Lung (tissue), 12 donors: ENCODE data around the gene FUS. TPM values are rescaled to one million over a fixed set of nuclear protein-coding genes. Genes with fewer than 3 reads are reported as not detected.

Source experiments
- ATAC-seq: fragments of 200-7000 bp; cut with Tn5 transposase; one replicate; pipeline ENCODE4 v1.9.1; 2020; ENCODE audit warnings: moderate number of reproducible peaks; ENCODE audit not compliant: insufficient read depth, low FRiP score
- DNase-seq, 3 donors: peaks; one replicate each; pipeline ENCODE4 v3.0.0-alpha.2; 2013 to 2017
- H3K27ac ChIP-seq, 2 donors: one replicate each; pipeline ENCODE4 v1.5.1; 2013; ENCODE audit warnings: mild to moderate bottlenecking in 2 of 2, moderate library complexity in 2 of 2, control low read depth in 1 of 2, inconsistent platforms in 1 of 2, low read depth in 1 of 2, low read length in 1 of 2
- H3K27me3 ChIP-seq, 3 donors: one replicate each; pipeline ENCODE4 v1.5.1; 2013; ENCODE audit warnings: low read length in 2 of 3; ENCODE audit not compliant: control insufficient read depth in 3 of 3, insufficient read depth in 3 of 3
- H3K36me3 ChIP-seq, 4 donors: one replicate each; pipeline ENCODE4 v1.5.1; 2013; ENCODE audit warnings: low read length in 4 of 4, mild to moderate bottlenecking in 1 of 4, moderate library complexity in 1 of 4; ENCODE audit not compliant: control insufficient read depth in 4 of 4, insufficient read depth in 4 of 4
- H3K4me1 ChIP-seq, 5 donors: one replicate each; pipeline ENCODE4 v1.5.1; 2013; ENCODE audit warnings: low read length in 5 of 5, mild to moderate bottlenecking in 2 of 5, moderate library complexity in 1 of 5; ENCODE audit not compliant: control insufficient read depth in 5 of 5, insufficient read depth in 5 of 5
- H3K4me3 ChIP-seq: one replicate; pipeline ENCODE4 v1.5.1; 2013; ENCODE audit warnings: mild to moderate bottlenecking, control low read depth, moderate library complexity
- H3K9ac ChIP-seq, 2 donors: one replicate each; pipeline ENCODE4 v1.5.1; 2013; ENCODE audit warnings: low read length in 2 of 2, control low read depth in 1 of 2; ENCODE audit not compliant: insufficient read depth in 1 of 2
- H3K9me3 ChIP-seq, 4 donors: one replicate each; pipeline ENCODE4 v1.5.1; 2013; ENCODE audit warnings: low read length in 3 of 4, mild to moderate bottlenecking in 1 of 4, moderate library complexity in 1 of 4; ENCODE audit not compliant: control insufficient read depth in 4 of 4, insufficient read depth in 3 of 4
- WGBS, 2 donors: extraction: QIAGEN DNeasy Blood & Tissue Kit; methylation state at CpG; one replicate each; pipeline ENCODE4 v1.1.7; 2013; 5-methylcytosine and 5-hydroxymethylcytosine counted together
- polyA plus RNA-seq, 2 donors: library from polyadenylated mRNA; stranded (reverse); fragments of 200-250 nt; gene quantifications; one replicate each; pipeline ENCODE4 v1.2.1, GENCODE V29; 2013
- total RNA-seq, 2 donors: library from RNA; depleted of rRNA in 1 of 2; stranded (reverse); fragments of >200 nt in 1 of 2; gene quantifications; one replicate each; pipeline ENCODE4 v1.2.1, GENCODE V29; 2014 to 2021
- TF ChIP-seq, protein P1 (sequence below): IDR thresholded peaks from 2 replicates; pipeline ENCODE4 v1.5.1; 2012; ENCODE audit warnings: mild to moderate bottlenecking; ENCODE audit errors: control extremely low read depth, extremely low read depth
- donor health status: control.
- donor health status: control.
- donor health status: Bipolar disorder and iron deficiency.
- donor health status: healthy.
- donor health status: DM: yes; HTN: yes; CAD: no.

The FUS gene
- total and polyA plus RNA-seq, 4 donors = 110 to 272 (median 242) TPM

DNA sequence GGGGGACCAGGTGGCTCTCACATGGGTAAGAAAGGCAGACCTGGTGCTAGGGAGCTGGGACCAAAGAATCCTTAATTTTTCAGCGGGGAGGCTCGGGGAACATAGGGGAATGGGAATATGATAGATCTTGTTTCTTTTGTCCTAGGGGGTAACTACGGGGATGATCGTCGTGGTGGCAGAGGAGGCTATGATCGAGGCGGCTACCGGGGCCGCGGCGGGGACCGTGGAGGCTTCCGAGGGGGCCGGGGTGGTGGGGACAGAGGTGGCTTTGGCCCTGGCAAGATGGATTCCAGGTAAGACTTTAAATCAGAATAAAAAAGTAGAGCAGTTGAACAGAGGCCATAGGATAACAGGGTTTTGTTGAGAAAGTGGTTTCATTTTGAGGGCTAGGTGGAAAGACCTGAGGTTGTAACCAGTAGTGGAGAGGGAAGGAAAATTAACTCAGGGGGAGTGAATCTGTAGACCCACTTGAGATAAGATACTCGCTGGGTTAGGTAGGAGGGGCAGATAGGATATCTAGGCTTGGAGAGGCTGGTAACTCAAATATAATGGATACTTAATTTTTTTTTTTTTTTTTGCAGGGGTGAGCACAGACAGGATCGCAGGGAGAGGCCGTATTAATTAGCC lies 11.0 kb downstream of the FUS start:
- H3K4me1 ChIP-seq = no peaks in the 10 kb centered on the region
- DNase-seq (no peak), ATAC-seq (no peak)
- peaks cover 74 to 81% (median 79%) of the 10 kb centered on the region in 4 donors for H3K36me3 ChIP-seq
- H3K9me3 ChIP-seq = no peaks in the 10 kb centered on the region
- 96% methylated on average over 17 of the region's 17 CpGs for WGBS, 2 donors
- H3K27ac ChIP-seq = no peak overlapping the region
- TF ChIP-seq, protein P1, sequence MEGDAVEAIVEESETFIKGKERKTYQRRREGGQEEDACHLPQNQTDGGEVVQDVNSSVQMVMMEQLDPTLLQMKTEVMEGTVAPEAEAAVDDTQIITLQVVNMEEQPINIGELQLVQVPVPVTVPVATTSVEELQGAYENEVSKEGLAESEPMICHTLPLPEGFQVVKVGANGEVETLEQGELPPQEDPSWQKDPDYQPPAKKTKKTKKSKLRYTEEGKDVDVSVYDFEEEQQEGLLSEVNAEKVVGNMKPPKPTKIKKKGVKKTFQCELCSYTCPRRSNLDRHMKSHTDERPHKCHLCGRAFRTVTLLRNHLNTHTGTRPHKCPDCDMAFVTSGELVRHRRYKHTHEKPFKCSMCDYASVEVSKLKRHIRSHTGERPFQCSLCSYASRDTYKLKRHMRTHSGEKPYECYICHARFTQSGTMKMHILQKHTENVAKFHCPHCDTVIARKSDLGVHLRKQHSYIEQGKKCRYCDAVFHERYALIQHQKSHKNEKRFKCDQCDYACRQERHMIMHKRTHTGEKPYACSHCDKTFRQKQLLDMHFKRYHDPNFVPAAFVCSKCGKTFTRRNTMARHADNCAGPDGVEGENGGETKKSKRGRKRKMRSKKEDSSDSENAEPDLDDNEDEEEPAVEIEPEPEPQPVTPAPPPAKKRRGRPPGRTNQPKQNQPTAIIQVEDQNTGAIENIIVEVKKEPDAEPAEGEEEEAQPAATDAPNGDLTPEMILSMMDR = no peak
- no peak overlapping the region for H3K4me3 ChIP-seq
- H3K27me3 ChIP-seq = no peaks in the 10 kb centered on the region
- H3K9ac ChIP-seq = no peak overlapping the region

DNA sequence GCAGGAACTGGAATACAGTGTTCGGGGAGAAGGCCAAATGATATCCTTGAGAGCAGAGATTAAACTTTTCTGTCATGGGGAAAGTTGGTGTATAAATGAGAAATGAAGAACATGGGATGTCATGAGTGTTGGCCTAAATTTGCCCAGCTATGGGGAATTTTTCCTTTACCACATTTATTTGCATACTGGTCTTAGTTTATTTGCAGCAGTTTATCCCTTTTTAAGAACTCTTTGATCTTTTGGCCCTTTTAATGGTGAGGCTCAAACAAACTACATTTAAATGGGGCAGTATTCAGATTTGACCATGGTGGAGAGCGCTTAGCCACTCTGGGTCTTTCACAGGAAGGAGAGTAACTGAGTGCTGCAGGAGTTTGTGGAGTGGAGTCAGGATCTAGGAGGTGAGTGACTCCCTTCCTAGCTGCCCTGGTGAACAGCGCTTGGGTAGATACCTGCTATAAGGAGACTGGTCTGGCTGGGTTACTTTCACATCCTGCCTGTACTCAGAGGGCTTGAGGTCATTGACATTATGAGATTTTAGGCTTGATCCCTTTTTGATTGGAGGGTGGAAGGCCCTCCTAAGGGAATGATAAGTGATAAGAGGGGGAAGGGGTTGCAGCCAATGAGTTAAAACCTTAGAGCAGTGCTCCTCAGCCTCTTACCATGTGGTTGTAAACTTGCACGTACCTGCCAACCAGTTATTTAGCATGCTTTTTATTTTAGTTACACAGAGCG lies 11.9 kb downstream of the FUS start:
- 86 to 91% methylated on average over 5 of the region's 5 CpGs for WGBS, 2 donors
- Histone ChIP-seq H3K9me3 (no peaks in the 10 kb centered on the region), H3K4me3 (no peak overlapping the region), H3K36me3 (peaks cover 70 to 72% (median 71%) of the 10 kb centered on the region in 4 donors), H3K9ac (no peak overlapping the region), H3K4me1 (no peaks in the 10 kb centered on the region), H3K27ac (no peak overlapping the region), H3K27me3 (no peaks in the 10 kb centered on the region)
- DNase-seq (no peak), ATAC-seq (no peak)
- TF ChIP-seq, protein P1 = no peak

DNA sequence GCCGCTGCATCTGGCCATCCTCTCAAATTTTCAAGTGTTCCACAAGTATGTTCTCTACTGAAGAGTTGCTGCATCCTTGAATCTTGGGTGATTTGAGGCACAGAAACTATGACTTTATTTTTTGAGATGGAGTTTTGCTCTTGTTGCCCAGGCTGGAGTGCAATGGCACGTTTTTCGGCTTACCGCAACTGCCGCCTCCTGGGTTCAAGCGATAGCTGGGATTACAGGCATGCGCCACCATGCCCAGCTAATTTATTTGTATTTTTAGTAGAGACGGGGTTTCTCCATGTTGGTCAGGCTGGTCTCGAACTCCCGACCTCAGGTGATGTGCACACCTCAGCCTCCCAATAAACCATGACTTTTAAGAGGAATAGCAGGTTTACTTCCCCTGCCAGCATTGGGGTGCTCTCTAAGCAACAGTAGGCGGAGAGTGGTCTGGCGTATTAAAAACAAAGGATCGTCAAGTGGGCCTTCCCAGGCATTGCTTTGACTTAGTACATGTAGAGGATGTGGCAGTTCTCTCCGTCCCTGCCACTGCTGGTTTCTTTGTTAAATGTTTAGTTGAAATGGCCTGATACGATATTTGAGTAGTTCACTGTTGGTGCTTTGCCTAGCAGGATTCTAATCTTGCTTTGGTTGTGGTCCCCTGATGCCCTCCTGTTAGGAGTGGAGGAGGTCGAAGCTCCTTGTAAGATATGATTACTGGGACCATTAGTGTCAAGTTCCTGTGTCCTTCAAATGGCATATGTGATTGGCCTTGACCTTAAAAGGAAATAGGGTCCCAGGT lies 13.1 kb downstream of the FUS start:
- Histone ChIP-seq H3K9me3 (no peaks in the 10 kb centered on the region), H3K27ac (no peak overlapping the region), H3K36me3 (peaks cover 59 to 63% (median 61%) of the 10 kb centered on the region in 4 donors), H3K4me1 (no peaks in the 10 kb centered on the region), H3K9ac (no peak overlapping the region), H3K27me3 (no peaks in the 10 kb centered on the region), H3K4me3 (no peak overlapping the region)
- ATAC-seq = no peak
- DNase-seq = no peak
- 91% methylated on average over 16 of the region's 16 CpGs for WGBS, 2 donors
- TF ChIP-seq, protein P1 = no peak
